DND-41 (cell line): ENCODE measurements around the gene HEYL.

Source experiments
- ATAC-seq: fragments of 200-7000 bp; cut with Tn5 transposase; 3 replicates; pipeline ENCODE4 v1.9.1; 2021; ENCODE audit warnings: low read depth; ENCODE audit not compliant: insufficient read depth
- DNase-seq: peaks from one replicate; pipeline ENCODE4 v3.0.0-alpha.2; 2020
- H2AFZ ChIP-seq: 2 replicates; pipeline ENCODE4 v1.6.0; 2012; ENCODE audit warnings: low read depth, low read length
- H3K27ac ChIP-seq: 2 replicates; pipeline ENCODE4 v1.5.1; 2012; ENCODE audit warnings: low read length, inconsistent platforms
- H3K27me3 ChIP-seq: fragments of 200-600 bp; sonication (generic); 2 replicates; pipeline ENCODE4 v1.6.0; 2012; ENCODE audit warnings: low read length, mild to moderate bottlenecking, inconsistent platforms; ENCODE audit not compliant: insufficient read depth, poor library complexity
- H3K36me3 ChIP-seq: 2 replicates; pipeline ENCODE4 v1.5.1; 2012; ENCODE audit warnings: low read length, inconsistent platforms; ENCODE audit not compliant: insufficient read depth
- H3K4me1 ChIP-seq: 2 replicates; pipeline ENCODE4 v1.5.1; 2012; ENCODE audit warnings: mild to moderate bottlenecking, low read length; ENCODE audit not compliant: insufficient read depth
- H3K4me2 ChIP-seq: 2 replicates; pipeline ENCODE4 v1.6.0; 2012; ENCODE audit warnings: mild to moderate bottlenecking, moderate library complexity, low read length, inconsistent platforms; ENCODE audit not compliant: insufficient read depth
- H3K4me3 ChIP-seq, 2 experiments: fragments of 200-600 bp in 1 of 2; shearing (Covaris generic) in 1 of 2; 2 replicates each; pipeline ENCODE4 v1.5.1; 2012 to 2016; ENCODE audit warnings: inconsistent platforms in 2 of 2, low read length in 2 of 2, mild to moderate bottlenecking in 2 of 2, low read depth in 1 of 2, moderate library complexity in 1 of 2
- H3K79me2 ChIP-seq: 2 replicates; pipeline ENCODE4 v1.6.0; 2012; ENCODE audit warnings: low read length, inconsistent platforms; ENCODE audit not compliant: insufficient read depth
- H3K9ac ChIP-seq: 2 replicates; pipeline ENCODE4 v1.6.0; 2012; ENCODE audit warnings: low read depth, mild to moderate bottlenecking, inconsistent platforms, low read length, moderate library complexity
- H3K9me3 ChIP-seq: 2 replicates; pipeline ENCODE4 v1.5.1; 2012; ENCODE audit warnings: low read length, moderate library complexity, mild to moderate bottlenecking, inconsistent platforms; ENCODE audit not compliant: insufficient read depth, severe bottlenecking
- H4K20me1 ChIP-seq: 2 replicates; pipeline ENCODE4 v1.6.0; 2012; ENCODE audit warnings: low read length; ENCODE audit not compliant: insufficient read depth
- EZH2 ChIP-seq: IDR thresholded peaks from 3 replicates; pipeline ENCODE4 v1.6.1; 2012; ENCODE audit warnings: borderline replicate concordance, low read depth, mild to moderate bottlenecking, moderate library complexity, low read length, inconsistent platforms; ENCODE audit not compliant: severe bottlenecking
- TF ChIP-seq, protein P1 (sequence below): IDR thresholded peaks from 2 replicates; pipeline ENCODE4 v1.5.1; 2012; ENCODE audit warnings: borderline replicate concordance, low read length, moderate library complexity, mild to moderate bottlenecking; ENCODE audit not compliant: poor library complexity, severe bottlenecking; ENCODE audit errors: extremely low read depth

Gene HEYL

GRCh38 chr1:39626646-39627045, 12.8 kb downstream of the HEYL start:
- DNase-seq (no peak), ATAC-seq (no peak)
- Histone ChIP-seq H2AFZ (no peak overlapping the region), H3K79me2 (no peaks in the 10 kb centered on the region), H3K9me3 (no peaks in the 10 kb centered on the region), H3K4me2 (no peak overlapping the region), H4K20me1 (no peaks in the 10 kb centered on the region; the same call in 1 of the 2 replicates), H3K4me1 (no peaks in the 10 kb centered on the region), H3K36me3 (no peaks in the 10 kb centered on the region), H3K9ac (no peak overlapping the region), H3K27ac (no peak overlapping the region), H3K4me3 (no peak overlapping the region), H3K27me3 (peaks cover 21% of the 10 kb centered on the region)
- TF ChIP-seq, protein P1, sequence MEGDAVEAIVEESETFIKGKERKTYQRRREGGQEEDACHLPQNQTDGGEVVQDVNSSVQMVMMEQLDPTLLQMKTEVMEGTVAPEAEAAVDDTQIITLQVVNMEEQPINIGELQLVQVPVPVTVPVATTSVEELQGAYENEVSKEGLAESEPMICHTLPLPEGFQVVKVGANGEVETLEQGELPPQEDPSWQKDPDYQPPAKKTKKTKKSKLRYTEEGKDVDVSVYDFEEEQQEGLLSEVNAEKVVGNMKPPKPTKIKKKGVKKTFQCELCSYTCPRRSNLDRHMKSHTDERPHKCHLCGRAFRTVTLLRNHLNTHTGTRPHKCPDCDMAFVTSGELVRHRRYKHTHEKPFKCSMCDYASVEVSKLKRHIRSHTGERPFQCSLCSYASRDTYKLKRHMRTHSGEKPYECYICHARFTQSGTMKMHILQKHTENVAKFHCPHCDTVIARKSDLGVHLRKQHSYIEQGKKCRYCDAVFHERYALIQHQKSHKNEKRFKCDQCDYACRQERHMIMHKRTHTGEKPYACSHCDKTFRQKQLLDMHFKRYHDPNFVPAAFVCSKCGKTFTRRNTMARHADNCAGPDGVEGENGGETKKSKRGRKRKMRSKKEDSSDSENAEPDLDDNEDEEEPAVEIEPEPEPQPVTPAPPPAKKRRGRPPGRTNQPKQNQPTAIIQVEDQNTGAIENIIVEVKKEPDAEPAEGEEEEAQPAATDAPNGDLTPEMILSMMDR: no peak
- no peak for TF ChIP-seq EZH2

DNA sequence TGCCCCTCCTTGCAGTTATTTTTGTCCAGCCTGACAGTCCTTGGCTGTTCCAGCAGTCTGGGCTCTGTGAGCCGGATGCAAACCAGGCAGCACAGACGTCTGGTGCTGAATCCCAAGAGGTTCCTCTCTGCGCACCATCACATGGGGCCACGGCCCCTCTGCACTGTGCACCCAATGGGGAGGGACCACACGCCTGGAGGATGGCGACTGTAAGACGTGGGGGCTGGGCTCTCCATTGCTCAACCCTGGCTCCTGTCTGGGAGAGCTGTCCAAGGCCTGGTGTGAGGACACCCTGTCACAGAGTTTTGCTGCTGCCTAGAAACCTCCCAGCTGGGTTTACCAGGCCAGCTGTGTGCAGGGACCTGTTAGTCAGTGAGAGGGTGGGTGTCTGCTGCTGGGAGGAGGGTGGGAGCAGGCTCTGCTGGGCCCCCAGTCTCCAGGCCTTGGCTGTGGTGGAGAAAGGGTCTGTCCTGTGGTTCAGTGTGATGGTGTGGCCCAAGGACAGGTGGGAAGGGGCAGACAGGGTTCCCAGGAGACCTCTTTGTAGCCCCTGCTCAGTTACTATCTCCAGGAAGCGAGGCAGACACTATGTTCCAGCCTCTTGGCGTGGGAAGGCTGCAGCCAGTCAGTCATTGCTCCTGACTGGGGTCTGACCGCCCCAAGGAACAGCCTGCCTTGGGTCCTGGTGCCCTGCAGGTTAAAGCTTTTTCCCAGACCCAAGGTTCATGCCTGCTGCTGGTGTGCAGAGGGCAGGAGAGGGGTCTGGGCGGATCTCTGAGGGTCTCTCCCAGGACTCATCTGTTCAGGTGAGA, 13.8 kb downstream of the HEYL start:
- no peaks in the 10 kb centered on the region for H3K79me2 ChIP-seq
- ATAC-seq (no peak), DNase-seq (no peak)
- peaks cover 20% of the 10 kb centered on the region for H3K27me3 ChIP-seq
- TF ChIP-seq EZH2: no peak
- TF ChIP-seq, protein P1: no peak
- H2AFZ ChIP-seq: no peak overlapping the region
- H3K4me1 ChIP-seq: no peaks in the 10 kb centered on the region
- H3K27ac ChIP-seq: no peak overlapping the region
- no peak overlapping the region for H3K4me2 ChIP-seq
- no peaks in the 10 kb centered on the region for H3K9me3 ChIP-seq
- H3K36me3 ChIP-seq: no peaks in the 10 kb centered on the region
- no peaks in the 10 kb centered on the region; the same call in 1 of the 2 replicates for H4K20me1 ChIP-seq
- H3K9ac ChIP-seq: no peak overlapping the region
- no peak overlapping the region for H3K4me3 ChIP-seq

DNA sequence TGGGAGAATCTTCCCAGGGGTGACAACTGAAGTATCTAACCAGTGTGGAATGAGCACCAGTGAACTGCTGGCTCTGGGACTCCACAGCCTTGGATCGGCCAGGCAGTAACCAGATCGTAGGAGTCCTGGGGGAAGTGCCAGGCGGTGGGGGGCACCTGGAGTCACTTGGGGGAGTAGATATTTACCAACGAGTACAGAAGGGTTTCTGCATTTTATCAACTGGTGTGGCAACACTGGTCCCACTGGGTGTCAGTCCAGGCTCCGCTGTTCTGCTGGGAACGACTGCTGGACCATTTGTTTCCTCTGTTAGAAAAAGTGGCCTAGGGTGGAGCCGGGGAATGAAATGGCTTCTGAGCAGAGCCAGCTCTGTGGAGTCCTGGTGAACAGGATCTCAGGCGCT, 14.4 kb downstream of the HEYL start:
- H3K9ac ChIP-seq: no peak overlapping the region
- ATAC-seq (no peak), DNase-seq (no peak)
- H3K27ac ChIP-seq: no peak overlapping the region
- TF ChIP-seq EZH2: no peak
- TF ChIP-seq, protein P1: no peak
- H2AFZ ChIP-seq: no peak overlapping the region
- no peaks in the 10 kb centered on the region for H3K79me2 ChIP-seq
- no peak overlapping the region for H3K4me2 ChIP-seq
- H3K36me3 ChIP-seq: no peaks in the 10 kb centered on the region
- no peaks in the 10 kb centered on the region; the same call in 1 of the 2 replicates for H4K20me1 ChIP-seq
- H3K27me3 ChIP-seq: peaks cover 13% of the 10 kb centered on the region
- no peaks in the 10 kb centered on the region for H3K9me3 ChIP-seq
- H3K4me1 ChIP-seq: no peaks in the 10 kb centered on the region
- no peak overlapping the region for H3K4me3 ChIP-seq
